H9 (cell line): ENCODE measurements around the gene SECISBP2. TPM values are rescaled to one million over a fixed set of nuclear protein-coding genes. Genes with fewer than 3 reads are reported as not detected.

Source experiments
- DNase-seq: peaks from one replicate; pipeline ENCODE4 v3.0.0-alpha.2; 2017
- H2AFZ ChIP-seq: one replicate; pipeline ENCODE4 v1.6.1; 2013; ENCODE audit warnings: mild to moderate bottlenecking, low read length, control low read depth, moderate library complexity
- H2AK5ac ChIP-seq: 2 replicates; pipeline ENCODE4 v1.6.1; 2013; ENCODE audit warnings: low read length, control low read depth, mixed read lengths; ENCODE audit not compliant: insufficient read length
- H2BK120ac ChIP-seq: one replicate; pipeline ENCODE4 v1.6.1; 2013; ENCODE audit warnings: low read depth, mild to moderate bottlenecking, low read length, control low read depth, inconsistent platforms; ENCODE audit not compliant: poor library complexity, severe bottlenecking
- H2BK12ac ChIP-seq: 2 replicates; pipeline ENCODE4 v1.6.1; 2013; ENCODE audit warnings: low read length, control low read depth, mixed read lengths, low read depth; ENCODE audit not compliant: insufficient read length
- H2BK15ac ChIP-seq: 2 replicates; pipeline ENCODE4 v1.6.1; 2013; ENCODE audit warnings: low read depth, low read length, control low read depth
- H2BK20ac ChIP-seq: one replicate; pipeline ENCODE4 v1.6.1; 2013; ENCODE audit warnings: low read depth, mild to moderate bottlenecking, low read length, control low read depth, inconsistent platforms; ENCODE audit not compliant: poor library complexity, severe bottlenecking
- H2BK5ac ChIP-seq: 2 replicates; pipeline ENCODE4 v1.6.1; 2013; ENCODE audit warnings: low read length, control low read depth, mixed read lengths; ENCODE audit not compliant: insufficient read length
- H3K14ac ChIP-seq: 2 replicates; pipeline ENCODE4 v1.6.1; 2013; ENCODE audit warnings: low read length, control low read depth; ENCODE audit not compliant: insufficient read depth
- H3K18ac ChIP-seq: 2 replicates; pipeline ENCODE4 v1.6.1; 2013; ENCODE audit warnings: low read depth, mild to moderate bottlenecking, mixed read lengths, low read length, control low read depth; ENCODE audit not compliant: insufficient read length
- H3K23ac ChIP-seq: 2 replicates; pipeline ENCODE4 v1.6.1; 2013; ENCODE audit warnings: low read length, control low read depth, mixed read lengths, low read depth; ENCODE audit not compliant: insufficient read length
- H3K23me2 ChIP-seq: 2 replicates; pipeline ENCODE4 v1.6.1; 2013; ENCODE audit warnings: low read depth, mild to moderate bottlenecking, mixed read lengths, low read length, control low read depth; ENCODE audit not compliant: insufficient read length, poor library complexity, severe bottlenecking
- H3K27ac ChIP-seq: 2 replicates; pipeline ENCODE4 v1.5.1; 2013; ENCODE audit warnings: low read length, control low read depth, mixed read lengths, low read depth; ENCODE audit not compliant: insufficient read length
- H3K27me3 ChIP-seq: 2 replicates; pipeline ENCODE4 v1.6.1; 2013; ENCODE audit warnings: low read length, control low read depth, inconsistent platforms; ENCODE audit not compliant: insufficient read depth
- H3K4ac ChIP-seq: 2 replicates; pipeline ENCODE4 v1.6.1; 2013; ENCODE audit warnings: low read depth, mild to moderate bottlenecking, control low read depth, inconsistent platforms, low read length, moderate library complexity
- H3K4me1 ChIP-seq: 2 replicates; pipeline ENCODE4 v1.6.1; 2013; ENCODE audit warnings: low read length, control low read depth, inconsistent platforms; ENCODE audit not compliant: insufficient read depth
- H3K4me2 ChIP-seq: 2 replicates; pipeline ENCODE4 v1.6.1; 2013; ENCODE audit warnings: low read length, control low read depth, mixed read lengths; ENCODE audit not compliant: insufficient read length, insufficient read depth
- H3K56ac ChIP-seq: 2 replicates; pipeline ENCODE4 v1.6.1; 2013; ENCODE audit warnings: low read depth, mild to moderate bottlenecking, mixed read lengths, low read length, control low read depth; ENCODE audit not compliant: insufficient read length
- H3K79me1 ChIP-seq: 2 replicates; pipeline ENCODE4 v1.6.1; 2013; ENCODE audit warnings: low read depth, mild to moderate bottlenecking, moderate library complexity, low read length, control low read depth, inconsistent platforms; ENCODE audit not compliant: insufficient read depth, poor library complexity, severe bottlenecking
- H3K79me2 ChIP-seq: 2 replicates; pipeline ENCODE4 v1.6.1; 2013; ENCODE audit warnings: low read length, control low read depth, inconsistent platforms; ENCODE audit not compliant: insufficient read depth
- H3K9ac ChIP-seq: 2 replicates; pipeline ENCODE4 v1.6.1; 2013; ENCODE audit warnings: low read length, control low read depth, mixed read lengths; ENCODE audit not compliant: insufficient read length; ENCODE audit errors: extremely low read depth
- H3K9me3 ChIP-seq: one replicate; pipeline ENCODE4 v1.6.1; 2013; ENCODE audit warnings: low read depth, low read length, inconsistent platforms; ENCODE audit not compliant: control insufficient read depth
- H3T11ph ChIP-seq: one replicate; pipeline ENCODE4 v1.6.1; 2013; ENCODE audit warnings: mild to moderate bottlenecking, low read length, control low read depth, inconsistent platforms
- H4K20me1 ChIP-seq: one replicate; pipeline ENCODE4 v1.6.1; 2013; ENCODE audit not compliant: control insufficient read depth, insufficient read length, insufficient read depth
- H4K5ac ChIP-seq: 2 replicates; pipeline ENCODE4 v1.6.1; 2013; ENCODE audit warnings: low read depth, mild to moderate bottlenecking, mixed read lengths, low read length, control low read depth; ENCODE audit not compliant: insufficient read length
- H4K8ac ChIP-seq: replicated peaks from 2 replicates; pipeline ENCODE4 v1.6.1; 2013; ENCODE audit warnings: low read length, control low read depth, mixed read lengths, low read depth; ENCODE audit not compliant: insufficient read length
- H4K91ac ChIP-seq: 2 replicates; pipeline ENCODE4 v1.6.1; 2013; ENCODE audit warnings: low read depth, mild to moderate bottlenecking, moderate library complexity, mixed read lengths, low read length, control low read depth; ENCODE audit not compliant: insufficient read length
- H3K27ac Mint-ChIP-seq, 3 experiments: 2 replicates in 2 of 3; 3 replicates in 1 of 3; pipeline ENCODE4 v1.8.0; 2020 to 2021; ENCODE audit warnings: mixed read lengths in 3 of 3, mild to moderate bottlenecking in 1 of 3, moderate library complexity in 1 of 3
- H3K27me3 Mint-ChIP-seq: 2 replicates; pipeline ENCODE4 v1.8.0; 2021; ENCODE audit warnings: low read depth, mild to moderate bottlenecking, moderate library complexity, mixed read lengths
- H3K36me3 Mint-ChIP-seq, 3 experiments: 2 replicates in 2 of 3; 3 replicates in 1 of 3; pipeline ENCODE4 v1.8.0; 2020 to 2021; ENCODE audit warnings: low read depth in 3 of 3, mixed read lengths in 3 of 3; ENCODE audit not compliant: insufficient read depth in 1 of 3
- H3K4me1 Mint-ChIP-seq, 2 experiments: 2 replicates each; pipeline ENCODE4 v1.8.0; 2020; ENCODE audit warnings: mixed read lengths in 2 of 2
- H3K4me3 Mint-ChIP-seq, 2 experiments: 2 replicates in 1 of 2; 3 replicates in 1 of 2; pipeline ENCODE4 v1.8.0; 2020 to 2021; ENCODE audit warnings: mild to moderate bottlenecking in 2 of 2, mixed read lengths in 2 of 2, moderate library complexity in 1 of 2
- H3K9me3 Mint-ChIP-seq, 2 experiments: 2 replicates in 1 of 2; 3 replicates in 1 of 2; pipeline ENCODE4 v1.8.0; 2020; ENCODE audit warnings: mild to moderate bottlenecking in 2 of 2, mixed read lengths in 2 of 2, moderate library complexity in 1 of 2
- WGBS: extraction: QIAGEN DNeasy Blood & Tissue Kit; methylation state at CpG from one replicate; pipeline ENCODE4 v1.1.7; 2013; ENCODE audit warnings: missing lambda C conversion rate, low lambda C conversion rate, mixed read lengths; ENCODE audit not compliant: insufficient read length; ENCODE audit errors: extremely low coverage; 5-methylcytosine and 5-hydroxymethylcytosine counted together
- total RNA-seq: library from RNA; stranded (reverse); gene quantifications from 2 replicates; pipeline ENCODE4 v1.2.1, GENCODE V29; 2021
- TF ChIP-seq, protein P1 (sequence below): fragments of 200-600 bp; sonication (generic); conservative IDR thresholded peaks from 3 replicates; pipeline ENCODE4 v1.8.0; 2021; ENCODE audit warnings: antibody characterized with exemption, mild to moderate bottlenecking

Gene SECISBP2
- total RNA-seq, 1 experiment from 2014 or later, result 62.7 TPM

DNA sequence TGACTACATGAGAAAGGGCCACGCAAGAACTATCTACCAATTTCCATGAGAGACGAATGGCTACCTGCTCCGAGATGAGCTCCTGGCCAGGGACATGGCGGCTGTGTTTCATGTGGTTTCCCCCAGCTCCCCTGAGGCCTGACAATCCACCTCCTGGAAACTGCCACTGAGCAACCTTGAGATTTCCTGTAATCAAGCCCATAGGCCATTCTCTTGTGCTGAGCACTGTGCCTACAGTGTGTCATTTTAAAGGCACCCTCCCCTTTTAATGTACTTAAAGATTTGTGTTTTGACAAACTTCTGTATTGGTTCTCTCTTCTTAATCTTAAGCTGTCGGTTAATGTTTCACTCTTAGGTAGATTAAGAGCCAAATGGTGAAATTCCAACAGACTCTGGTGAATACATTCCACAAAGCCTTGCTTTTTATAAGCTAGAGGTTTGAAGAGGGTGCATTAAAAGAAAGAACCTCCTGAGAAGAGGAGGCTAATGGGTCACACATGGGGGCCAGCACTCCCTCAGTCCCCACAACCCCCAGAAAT is 72.3 kb downstream of the SECISBP2 start:
- Histone ChIP-seq H2BK5ac (no peak overlapping the region), H3K18ac (no peak overlapping the region), H3K4ac (no peak overlapping the region), H3K23me2 (no peaks in the 10 kb centered on the region), H2AFZ (no peak overlapping the region), H3K4me2 (no peak overlapping the region), H2BK120ac (no peak overlapping the region), H2BK12ac (no peak overlapping the region), H4K8ac (no peak overlapping the region), H2BK20ac (no peak overlapping the region), H3K56ac (no peak overlapping the region), H3K79me2 (no peaks in the 10 kb centered on the region), H3K79me1 (no peaks in the 10 kb centered on the region), H3K9me3 (no peaks in the 10 kb centered on the region), H3K14ac (no peak overlapping the region), H2BK15ac (no peak overlapping the region), H3K27me3 (no peaks in the 10 kb centered on the region), H3K4me1 (no peaks in the 10 kb centered on the region), H3K27ac (no peak overlapping the region), H3K9ac (no peak overlapping the region), H4K91ac (no peak overlapping the region), H3T11ph (no peak overlapping the region), H4K20me1 (no peaks in the 10 kb centered on the region), H2AK5ac (no peak overlapping the region), H3K23ac (no peak overlapping the region), H4K5ac (no peak overlapping the region)
- H3K27ac Mint-ChIP-seq, result peak overlapping the region in 1 of 3 experiments; percentile 44; a peak in 1 of 7 replicates
- no peak overlapping the region for H3K4me3 Mint-ChIP-seq
- no peaks in the 10 kb centered on the region for H3K4me1 Mint-ChIP-seq
- H3K9me3 Mint-ChIP-seq, result no peaks in the 10 kb centered on the region
- TF ChIP-seq, protein P1, sequence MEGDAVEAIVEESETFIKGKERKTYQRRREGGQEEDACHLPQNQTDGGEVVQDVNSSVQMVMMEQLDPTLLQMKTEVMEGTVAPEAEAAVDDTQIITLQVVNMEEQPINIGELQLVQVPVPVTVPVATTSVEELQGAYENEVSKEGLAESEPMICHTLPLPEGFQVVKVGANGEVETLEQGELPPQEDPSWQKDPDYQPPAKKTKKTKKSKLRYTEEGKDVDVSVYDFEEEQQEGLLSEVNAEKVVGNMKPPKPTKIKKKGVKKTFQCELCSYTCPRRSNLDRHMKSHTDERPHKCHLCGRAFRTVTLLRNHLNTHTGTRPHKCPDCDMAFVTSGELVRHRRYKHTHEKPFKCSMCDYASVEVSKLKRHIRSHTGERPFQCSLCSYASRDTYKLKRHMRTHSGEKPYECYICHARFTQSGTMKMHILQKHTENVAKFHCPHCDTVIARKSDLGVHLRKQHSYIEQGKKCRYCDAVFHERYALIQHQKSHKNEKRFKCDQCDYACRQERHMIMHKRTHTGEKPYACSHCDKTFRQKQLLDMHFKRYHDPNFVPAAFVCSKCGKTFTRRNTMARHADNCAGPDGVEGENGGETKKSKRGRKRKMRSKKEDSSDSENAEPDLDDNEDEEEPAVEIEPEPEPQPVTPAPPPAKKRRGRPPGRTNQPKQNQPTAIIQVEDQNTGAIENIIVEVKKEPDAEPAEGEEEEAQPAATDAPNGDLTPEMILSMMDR, result no peak
- WGBS, result no CpG with 5 or more reads among the region's 5 CpGs
- H3K36me3 Mint-ChIP-seq, result peaks cover 42 to 91% (median 79%) of the 10 kb centered on the region in 3 experiments; a peak in 6 of 7 replicates
- DNase-seq, result no peak
- H3K27me3 Mint-ChIP-seq, result no peaks in the 10 kb centered on the region; the same call in 1 of the 2 replicates
